MCF 10A (cell line): Measurements from ENCODE around the gene CLEC16A. TPM values are rescaled to one million over a fixed set of nuclear protein-coding genes. Genes with fewer than 3 reads are reported as not detected.

ENCODE experiments used
- BruUV-seq: library from RNA; stranded (reverse); fragments of 400-500 nt; replicated peaks from 2 replicates; lab custom pipeline; 2021; lab: Mats Ljungman, UMichigan
- CTCF ChIA-PET: fragments of 300-600 bp; sonication (Branson Sonifier 250); formaldehyde crosslinking; extraction: SDS; loops from one replicate; lab custom pipeline; 2021; ENCODE audit warnings: antibody characterized with exemption, inconsistent platforms; lab: Yijun Ruan, JAX
- POLR2A ChIA-PET: fragments of 300-600, 350-650 bp; sonication (Branson Sonifier 250); formaldehyde crosslinking; extraction: SDS; loops from one replicate; lab custom pipeline; 2020; ENCODE audit warnings: antibody characterized with exemption, inconsistent platforms; lab: Yijun Ruan, JAX
- DNase-seq: peaks from one replicate; pipeline ENCODE4 v3.0.0-alpha.2; 2018; ENCODE audit not compliant: unreplicated experiment
- H3K27ac Mint-ChIP-seq: one replicate; pipeline ENCODE4 v1.8.0; 2022; ENCODE audit warnings: mild to moderate bottlenecking, low read depth, mixed read lengths; ENCODE audit not compliant: unreplicated experiment
- H3K27me3 Mint-ChIP-seq: one replicate; pipeline ENCODE4 v1.8.0; 2022; ENCODE audit warnings: mixed read lengths; ENCODE audit not compliant: insufficient read depth, unreplicated experiment
- H3K36me3 Mint-ChIP-seq: one replicate; pipeline ENCODE4 v1.8.0; 2022; ENCODE audit warnings: mild to moderate bottlenecking, moderate library complexity, mixed read lengths; ENCODE audit not compliant: insufficient read depth, unreplicated experiment
- H3K4me1 Mint-ChIP-seq: one replicate; pipeline ENCODE4 v1.8.0; 2022; ENCODE audit warnings: mixed read lengths; ENCODE audit not compliant: insufficient read depth, unreplicated experiment
- H3K4me3 Mint-ChIP-seq: one replicate; pipeline ENCODE4 v1.8.0; 2022; ENCODE audit warnings: mild to moderate bottlenecking, moderate library complexity, mixed read lengths; ENCODE audit not compliant: unreplicated experiment
- H3K9me3 Mint-ChIP-seq: one replicate; pipeline ENCODE4 v1.8.0; 2022; ENCODE audit warnings: mixed read lengths; ENCODE audit not compliant: unreplicated experiment
- intact Hi-C: fragments of 100-400 bp; cut with micrococcal nuclease; formaldehyde crosslinking; loops from 2 replicates; pipeline ENCODE4 v1.14.1; 2022
- total RNA-seq: library from RNA; stranded (reverse); gene quantifications from 2 replicates; pipeline ENCODE4 v1.2.3, GENCODE V29; 2022
- TF ChIP-seq, protein P1 (sequence below): fragments of 200-600 bp; IDR thresholded peaks from one replicate; pipeline ENCODE4 v1.8.0; 2022; ENCODE audit warnings: antibody characterized with exemption, mild to moderate bottlenecking; ENCODE audit not compliant: unreplicated experiment

Gene CLEC16A
- total RNA-seq, 1 experiment from 2014 or later: 32.4 TPM

DNA sequence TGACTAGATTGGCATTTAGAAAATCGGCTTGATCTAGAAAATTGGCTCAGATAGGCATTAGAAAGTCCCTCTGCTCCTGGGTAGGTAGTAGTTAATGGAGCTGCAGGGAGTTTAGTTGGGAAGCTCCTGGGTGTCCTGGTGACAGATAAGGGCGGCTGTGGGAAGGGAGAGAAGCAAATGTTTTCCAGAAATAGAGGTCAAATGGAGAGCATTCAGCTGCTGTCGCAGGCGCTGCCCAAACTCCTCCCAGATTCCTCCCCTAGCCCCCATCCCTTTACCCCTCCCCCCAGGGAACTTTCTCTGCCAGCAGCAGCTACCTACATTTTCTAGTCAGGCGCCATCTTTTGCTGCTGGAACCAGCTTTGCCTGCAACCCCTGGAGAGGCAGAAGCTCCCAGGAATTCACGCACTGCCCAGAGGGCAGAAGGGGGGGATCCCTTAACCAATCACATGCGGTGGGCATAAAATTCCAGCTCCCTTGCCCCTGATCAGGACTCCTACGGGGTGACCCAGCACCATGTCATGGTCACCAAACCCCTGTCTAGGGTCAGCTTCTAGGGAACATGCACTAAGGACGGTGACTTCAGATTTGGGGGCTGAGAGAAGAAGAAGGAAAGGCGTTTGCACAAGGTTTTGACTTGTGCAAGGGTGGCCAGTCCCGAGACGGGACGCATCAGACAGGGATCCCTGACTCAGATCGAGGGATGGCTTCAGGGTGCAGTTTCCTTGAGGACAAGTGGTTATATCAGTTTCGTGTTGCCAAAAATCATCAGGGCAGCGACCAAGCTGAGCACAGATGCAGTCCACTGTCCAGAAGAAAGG is 267.8 kb downstream of the CLEC16A start:
- TF ChIP-seq, protein P1, sequence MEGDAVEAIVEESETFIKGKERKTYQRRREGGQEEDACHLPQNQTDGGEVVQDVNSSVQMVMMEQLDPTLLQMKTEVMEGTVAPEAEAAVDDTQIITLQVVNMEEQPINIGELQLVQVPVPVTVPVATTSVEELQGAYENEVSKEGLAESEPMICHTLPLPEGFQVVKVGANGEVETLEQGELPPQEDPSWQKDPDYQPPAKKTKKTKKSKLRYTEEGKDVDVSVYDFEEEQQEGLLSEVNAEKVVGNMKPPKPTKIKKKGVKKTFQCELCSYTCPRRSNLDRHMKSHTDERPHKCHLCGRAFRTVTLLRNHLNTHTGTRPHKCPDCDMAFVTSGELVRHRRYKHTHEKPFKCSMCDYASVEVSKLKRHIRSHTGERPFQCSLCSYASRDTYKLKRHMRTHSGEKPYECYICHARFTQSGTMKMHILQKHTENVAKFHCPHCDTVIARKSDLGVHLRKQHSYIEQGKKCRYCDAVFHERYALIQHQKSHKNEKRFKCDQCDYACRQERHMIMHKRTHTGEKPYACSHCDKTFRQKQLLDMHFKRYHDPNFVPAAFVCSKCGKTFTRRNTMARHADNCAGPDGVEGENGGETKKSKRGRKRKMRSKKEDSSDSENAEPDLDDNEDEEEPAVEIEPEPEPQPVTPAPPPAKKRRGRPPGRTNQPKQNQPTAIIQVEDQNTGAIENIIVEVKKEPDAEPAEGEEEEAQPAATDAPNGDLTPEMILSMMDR: no peak
- Mint-ChIP-seq H3K4me1 (no peaks in the 10 kb centered on the region), H3K27ac (no peak overlapping the region), H3K4me3 (no peak overlapping the region), H3K27me3 (no peaks in the 10 kb centered on the region), H3K36me3 (no peaks in the 10 kb centered on the region), H3K9me3 (peaks cover 9% of the 10 kb centered on the region)
- no peak for DNase-seq
- BruUV-seq: no TSS peak
- ChIA-PET CTCF (interaction anchor here (0.8 to 1.0 kb wide), 2 partner anchors 35 to 241 kb away, joined by 3 read pairs; no protein-coding TSS in a partner anchor), POLR2A (no interaction called here)
- intact Hi-C loops: no loop called here

DNA sequence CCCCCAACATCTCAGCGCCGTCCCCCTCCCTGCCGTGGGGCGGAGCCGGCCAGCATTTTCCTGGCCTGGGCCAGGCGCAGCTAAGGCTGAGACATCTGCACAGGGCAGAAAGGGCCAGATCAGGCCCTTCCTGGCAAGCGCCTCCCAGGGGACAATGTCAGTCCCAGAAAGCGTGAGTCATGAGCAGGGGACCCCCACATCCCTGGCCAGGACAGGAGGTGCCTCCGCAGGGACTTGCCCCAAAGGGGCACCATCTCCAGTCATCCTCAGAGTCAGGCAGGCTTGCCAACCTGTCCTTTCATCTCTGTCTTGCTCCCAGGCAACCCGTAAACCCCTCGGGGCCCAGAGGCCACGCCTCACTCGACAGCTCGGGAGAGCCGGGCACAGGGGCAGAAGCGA is 268.4 kb downstream of the CLEC16A start:
- H3K27me3 Mint-ChIP-seq: no peaks in the 10 kb centered on the region
- no TSS peak for BruUV-seq
- intact Hi-C loops: no loop called here
- H3K36me3 Mint-ChIP-seq: no peaks in the 10 kb centered on the region
- DNase-seq: no peak
- ChIA-PET POLR2A (no interaction called here), CTCF (interaction anchor here (1.0 kb wide), 1 partner anchor 242 kb away, joined by 3 read pairs; no protein-coding TSS in a partner anchor)
- TF ChIP-seq, protein P1: no peak
- no peak overlapping the region for H3K27ac Mint-ChIP-seq
- H3K4me3 Mint-ChIP-seq: no peak overlapping the region
- peaks cover 9% of the 10 kb centered on the region for H3K9me3 Mint-ChIP-seq
- no peaks in the 10 kb centered on the region for H3K4me1 Mint-ChIP-seq

DNA sequence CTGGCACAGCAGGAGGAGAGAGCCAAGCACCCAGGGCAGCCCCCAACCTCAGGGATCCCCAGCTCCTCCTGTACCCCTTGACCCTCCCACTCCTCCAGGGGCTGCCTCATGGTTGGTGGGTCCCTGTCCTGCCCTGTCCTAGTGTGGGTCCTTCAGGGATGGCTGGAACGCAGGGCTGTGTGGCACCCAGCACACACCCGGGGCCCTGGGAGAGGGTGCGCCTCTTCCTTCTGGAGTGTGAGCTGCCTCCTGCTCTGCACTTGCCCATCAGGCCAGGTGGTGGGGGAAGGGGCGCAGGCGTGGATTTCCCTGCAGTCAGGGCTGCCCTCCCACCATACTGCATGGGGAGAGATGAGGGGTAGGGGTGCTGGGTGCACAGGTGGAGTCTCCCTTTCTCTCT is 269.0 kb downstream of the CLEC16A start:
- TF ChIP-seq, protein P1: no peak
- H3K9me3 Mint-ChIP-seq: peaks cover 9% of the 10 kb centered on the region
- CTCF ChIA-PET: interaction anchor here (0.6 to 1.8 kb wide), 3 partner anchors 42 to 669 kb away, joined by 3 to 8 read pairs (median 4); partner anchors contain the start of gene SOCS1

DNA sequence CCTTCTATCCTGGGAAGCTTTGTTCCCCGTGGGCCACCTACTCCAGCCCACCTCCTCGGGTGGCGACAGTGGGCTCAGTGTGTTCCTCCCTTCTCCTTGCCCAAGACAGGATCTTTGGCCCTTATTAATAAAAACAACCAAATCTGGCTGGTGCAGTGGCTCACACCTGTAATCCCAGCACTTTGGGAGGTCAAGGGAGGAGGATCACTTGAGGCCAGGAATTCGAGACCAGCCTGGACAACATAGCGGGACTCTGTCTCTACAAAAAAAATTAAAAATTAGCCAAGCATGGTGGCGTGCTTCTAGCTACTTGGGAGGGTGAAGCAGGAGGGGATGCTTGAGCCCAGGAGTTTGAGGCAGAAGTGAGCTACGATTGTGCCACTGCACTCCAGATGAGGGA is 269.4 kb downstream of the CLEC16A start:
- no TSS peak for BruUV-seq
- CTCF ChIA-PET: interaction anchor here (0.6 to 1.8 kb wide), 4 partner anchors 42 to 669 kb away, joined by 3 to 8 read pairs (median 4); partner anchors contain the start of gene SOCS1
- H3K27ac Mint-ChIP-seq: no peak overlapping the region

More for the DNA sequence above, 269.0 kb downstream of the CLEC16A start:
- H3K4me1 Mint-ChIP-seq: no peaks in the 10 kb centered on the region
- BruUV-seq: no TSS peak
- no peaks in the 10 kb centered on the region for H3K27me3 Mint-ChIP-seq
- no peak overlapping the region for H3K27ac Mint-ChIP-seq
- H3K36me3 Mint-ChIP-seq: no peaks in the 10 kb centered on the region
- POLR2A ChIA-PET: interaction anchor here (0.7 kb wide), 1 partner anchor 287 kb away, joined by 4 read pairs; no protein-coding TSS in a partner anchor
- DNase-seq: no peak
- no peak overlapping the region for H3K4me3 Mint-ChIP-seq
- intact Hi-C loops: no loop called here

More for the DNA sequence above, 269.4 kb downstream of the CLEC16A start:
- no peaks in the 10 kb centered on the region for H3K36me3 Mint-ChIP-seq
- no peak overlapping the region for H3K4me3 Mint-ChIP-seq
- TF ChIP-seq, protein P1: no peak
- no peak for DNase-seq
- intact Hi-C loops: no loop called here
- H3K9me3 Mint-ChIP-seq: peaks cover 9% of the 10 kb centered on the region
- H3K4me1 Mint-ChIP-seq: no peaks in the 10 kb centered on the region
- no peaks in the 10 kb centered on the region for H3K27me3 Mint-ChIP-seq
- POLR2A ChIA-PET: interaction anchor here (0.7 kb wide), 1 partner anchor 287 kb away, joined by 4 read pairs; no protein-coding TSS in a partner anchor
